Astrocyte (in vitro differentiated cells and primary cell): ENCODE data around the gene PXN. TPM values are rescaled to one million over a fixed set of nuclear protein-coding genes. Genes with fewer than 3 reads are reported as not detected.

ENCODE experiments used
- DNase-seq: peaks from one replicate; pipeline ENCODE4 v3.0.0-alpha.2; 2010; ENCODE audit warnings: low read depth
- FAIRE-seq: peaks from 2 replicates; lab custom pipeline; 2011; peaks lifted over from hg19 to GRCh38; lab: Jason Lieb, UNC
- H2AFZ ChIP-seq: 2 replicates; pipeline ENCODE4 v1.6.0; 2012; ENCODE audit warnings: low read depth, low read length, inconsistent platforms
- H3K27ac ChIP-seq: 2 replicates; pipeline ENCODE4 v1.5.1; 2011; ENCODE audit warnings: low read depth, low read length, inconsistent platforms
- H3K27me3 ChIP-seq: 2 replicates; pipeline ENCODE4 v1.6.0; 2011; ENCODE audit warnings: low read length, inconsistent platforms; ENCODE audit not compliant: insufficient read depth
- H3K36me3 ChIP-seq: 2 replicates; pipeline ENCODE4 v1.5.1; 2011; ENCODE audit warnings: low read length, inconsistent platforms; ENCODE audit not compliant: insufficient read depth
- H3K4me1 ChIP-seq: 2 replicates; pipeline ENCODE4 v1.5.1; 2011; ENCODE audit warnings: low read length, inconsistent platforms; ENCODE audit not compliant: insufficient read depth
- H3K4me2 ChIP-seq: 2 replicates; pipeline ENCODE4 v1.6.0; 2012; ENCODE audit warnings: low read length, inconsistent platforms
- H3K4me3 ChIP-seq: 2 replicates; pipeline ENCODE4 v1.5.1; 2011; ENCODE audit warnings: low read depth, mild to moderate bottlenecking, low read length, inconsistent platforms; ENCODE audit not compliant: insufficient read depth
- H3K79me2 ChIP-seq: 2 replicates; pipeline ENCODE4 v1.6.0; 2012; ENCODE audit warnings: mild to moderate bottlenecking, low read length, inconsistent platforms; ENCODE audit not compliant: insufficient read depth
- H3K9ac ChIP-seq: 2 replicates; pipeline ENCODE4 v1.6.0; 2012; ENCODE audit warnings: mild to moderate bottlenecking, low read length, inconsistent platforms
- H3K9me3 ChIP-seq: 2 replicates; pipeline ENCODE4 v1.5.1; 2012; ENCODE audit warnings: low read depth, mild to moderate bottlenecking, low read length, inconsistent platforms; ENCODE audit not compliant: insufficient read depth
- H4K20me1 ChIP-seq: 2 replicates; pipeline ENCODE4 v1.6.0; 2012; ENCODE audit warnings: low read length, inconsistent platforms; ENCODE audit not compliant: insufficient read depth
- H3K27ac Mint-ChIP-seq: one replicate; pipeline ENCODE4 v1.8.0; 2021; ENCODE audit warnings: mild to moderate bottlenecking, mixed read lengths; ENCODE audit not compliant: unreplicated experiment
- H3K27me3 Mint-ChIP-seq: one replicate; pipeline ENCODE4 v1.8.0; 2021; ENCODE audit warnings: low read depth, mixed read lengths; ENCODE audit not compliant: unreplicated experiment
- H3K36me3 Mint-ChIP-seq: one replicate; pipeline ENCODE4 v1.8.0; 2021; ENCODE audit warnings: low read depth, mixed read lengths; ENCODE audit not compliant: unreplicated experiment
- H3K4me1 Mint-ChIP-seq: one replicate; pipeline ENCODE4 v1.8.0; 2021; ENCODE audit warnings: low read depth, mixed read lengths; ENCODE audit not compliant: unreplicated experiment
- H3K4me3 Mint-ChIP-seq: one replicate; pipeline ENCODE4 v1.8.0; 2021; ENCODE audit warnings: mild to moderate bottlenecking, moderate library complexity, mixed read lengths; ENCODE audit not compliant: unreplicated experiment
- H3K9me3 Mint-ChIP-seq: one replicate; pipeline ENCODE4 v1.8.0; 2021; ENCODE audit warnings: mild to moderate bottlenecking, mixed read lengths; ENCODE audit not compliant: unreplicated experiment
- EZH2 ChIP-seq: IDR thresholded peaks from 2 replicates; pipeline ENCODE4 v1.6.1; 2012; ENCODE audit warnings: mild to moderate bottlenecking, low read length, inconsistent platforms; ENCODE audit not compliant: insufficient read depth
- total RNA-seq: library from RNA; stranded (reverse); gene quantifications from 2 replicates; pipeline ENCODE4 v1.2.1, GENCODE V29; 2021
- TF ChIP-seq, protein P1 (sequence below): IDR thresholded peaks from 2 replicates; pipeline ENCODE4 v1.5.1; 2011; ENCODE audit warnings: low read depth, mild to moderate bottlenecking, inconsistent platforms, low read length, moderate library complexity; ENCODE audit not compliant: insufficient read depth

Gene PXN
- total RNA-seq, 1 donor from 2014 or later: 151 TPM

DNA sequence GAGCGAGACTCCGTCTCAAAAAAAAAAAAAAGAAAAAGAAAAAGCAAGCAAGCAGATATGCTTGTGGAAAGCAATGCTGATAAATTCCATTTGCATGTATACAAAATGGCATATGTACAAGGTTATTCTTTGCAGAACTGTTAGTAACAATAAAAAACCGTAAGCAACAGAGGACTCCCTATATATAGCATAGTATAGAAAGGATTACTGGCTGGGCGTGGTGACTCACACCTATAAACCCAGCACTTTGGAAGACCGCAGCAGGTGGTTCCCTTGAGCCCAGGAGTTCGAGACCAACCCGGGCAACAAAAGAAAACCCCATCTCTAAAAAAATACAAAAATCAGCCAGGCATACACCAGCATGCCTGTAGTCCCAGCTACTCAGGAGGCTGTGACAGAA, 84.6 kb downstream of the PXN start:
- TF ChIP-seq, protein P1, sequence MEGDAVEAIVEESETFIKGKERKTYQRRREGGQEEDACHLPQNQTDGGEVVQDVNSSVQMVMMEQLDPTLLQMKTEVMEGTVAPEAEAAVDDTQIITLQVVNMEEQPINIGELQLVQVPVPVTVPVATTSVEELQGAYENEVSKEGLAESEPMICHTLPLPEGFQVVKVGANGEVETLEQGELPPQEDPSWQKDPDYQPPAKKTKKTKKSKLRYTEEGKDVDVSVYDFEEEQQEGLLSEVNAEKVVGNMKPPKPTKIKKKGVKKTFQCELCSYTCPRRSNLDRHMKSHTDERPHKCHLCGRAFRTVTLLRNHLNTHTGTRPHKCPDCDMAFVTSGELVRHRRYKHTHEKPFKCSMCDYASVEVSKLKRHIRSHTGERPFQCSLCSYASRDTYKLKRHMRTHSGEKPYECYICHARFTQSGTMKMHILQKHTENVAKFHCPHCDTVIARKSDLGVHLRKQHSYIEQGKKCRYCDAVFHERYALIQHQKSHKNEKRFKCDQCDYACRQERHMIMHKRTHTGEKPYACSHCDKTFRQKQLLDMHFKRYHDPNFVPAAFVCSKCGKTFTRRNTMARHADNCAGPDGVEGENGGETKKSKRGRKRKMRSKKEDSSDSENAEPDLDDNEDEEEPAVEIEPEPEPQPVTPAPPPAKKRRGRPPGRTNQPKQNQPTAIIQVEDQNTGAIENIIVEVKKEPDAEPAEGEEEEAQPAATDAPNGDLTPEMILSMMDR: no peak
- no peak for TF ChIP-seq EZH2
- Histone ChIP-seq H3K79me2 (peaks cover 61% of the 10 kb centered on the region), H3K4me3 (no peak overlapping the region), H3K9ac (no peak overlapping the region), H3K27ac (no peak overlapping the region), H3K9me3 (no peaks in the 10 kb centered on the region), H2AFZ (no peak overlapping the region), H3K36me3 (peaks cover 57% of the 10 kb centered on the region), H3K4me1 (peaks cover 14% of the 10 kb centered on the region), H3K27me3 (no peaks in the 10 kb centered on the region), H3K4me2 (no peak overlapping the region), H4K20me1 (peaks cover 84% of the 10 kb centered on the region)
- peaks cover 16% of the 10 kb centered on the region for H3K4me1 Mint-ChIP-seq
- H3K27ac Mint-ChIP-seq: no peak overlapping the region
- H3K9me3 Mint-ChIP-seq: no peaks in the 10 kb centered on the region
- peaks cover 38% of the 10 kb centered on the region for H3K36me3 Mint-ChIP-seq
- DNase-seq (no peak), FAIRE-seq (no peak)
- H3K4me3 Mint-ChIP-seq: no peak overlapping the region
- H3K27me3 Mint-ChIP-seq: no peaks in the 10 kb centered on the region

DNA sequence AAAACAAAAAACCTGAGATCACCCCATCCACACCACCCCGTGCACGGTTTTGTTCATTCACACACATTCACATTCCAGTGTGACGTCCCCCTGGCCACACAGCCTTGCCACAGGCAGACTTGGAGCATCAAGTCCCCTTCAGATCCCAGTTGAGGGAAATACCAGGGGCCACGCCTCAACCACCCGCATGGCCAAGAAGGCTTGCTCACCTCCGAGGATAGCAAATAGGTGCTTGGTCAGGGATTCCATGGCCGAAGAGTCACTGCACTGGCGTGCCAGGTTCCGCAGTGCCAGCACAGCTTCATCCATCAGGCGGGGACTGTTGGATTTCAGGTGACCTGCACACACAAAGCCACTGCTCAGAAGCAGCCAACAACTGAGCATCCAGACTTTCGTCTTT, 90.0 kb downstream of the PXN start:
- H4K20me1 ChIP-seq: peaks cover 52% of the 10 kb centered on the region
- no peak overlapping the region for H3K9ac ChIP-seq
- Mint-ChIP-seq H3K27me3 (no peaks in the 10 kb centered on the region), H3K27ac (no peak overlapping the region), H3K36me3 (peaks cover 36% of the 10 kb centered on the region), H3K9me3 (no peaks in the 10 kb centered on the region), H3K4me3 (no peak overlapping the region), H3K4me1 (no peaks in the 10 kb centered on the region)
- H3K79me2 ChIP-seq: peaks cover 30% of the 10 kb centered on the region
- H3K27ac ChIP-seq: no peak overlapping the region
- H2AFZ ChIP-seq: no peak overlapping the region
- H3K4me3 ChIP-seq: no peak overlapping the region
- H3K9me3 ChIP-seq: no peaks in the 10 kb centered on the region
- TF ChIP-seq EZH2: no peak
- TF ChIP-seq, protein P1: no peak
- H3K36me3 ChIP-seq: peaks cover 64% of the 10 kb centered on the region
- no peak overlapping the region for H3K4me2 ChIP-seq
- no peak for FAIRE-seq
- no peak for DNase-seq
- no peaks in the 10 kb centered on the region for H3K27me3 ChIP-seq
- H3K4me1 ChIP-seq: no peaks in the 10 kb centered on the region

DNA sequence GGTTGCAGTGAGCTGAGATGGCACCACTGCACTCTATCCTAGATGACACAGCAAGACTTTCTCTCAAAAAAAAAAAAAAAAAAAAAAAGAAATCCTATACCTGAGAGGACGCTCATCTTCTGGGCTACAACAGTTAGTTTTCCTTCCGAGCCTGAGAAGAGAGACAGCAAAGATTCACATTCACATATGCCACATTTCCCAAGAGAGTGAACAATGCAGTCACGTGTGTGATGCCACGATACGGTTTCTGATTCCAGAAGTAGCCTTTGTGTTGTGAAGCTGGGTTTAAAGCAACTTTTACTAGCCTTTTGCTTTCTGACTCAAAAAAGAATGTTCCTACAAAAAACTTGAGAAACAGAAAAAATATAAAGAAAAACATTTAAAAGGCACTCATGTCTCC, 90.5 kb downstream of the PXN start:
- H3K27ac ChIP-seq: no peak overlapping the region
- no peaks in the 10 kb centered on the region for H3K27me3 Mint-ChIP-seq
- H3K9me3 Mint-ChIP-seq: no peaks in the 10 kb centered on the region
- no peak overlapping the region for H2AFZ ChIP-seq
- H4K20me1 ChIP-seq: peaks cover 50% of the 10 kb centered on the region
- no peak overlapping the region for H3K9ac ChIP-seq
- H3K27ac Mint-ChIP-seq: no peak overlapping the region
- H3K4me1 Mint-ChIP-seq: no peaks in the 10 kb centered on the region
- H3K4me3 ChIP-seq: no peak overlapping the region
- peaks cover 69% of the 10 kb centered on the region for H3K36me3 ChIP-seq
- H3K4me2 ChIP-seq: no peak overlapping the region
- DNase-seq (no peak), FAIRE-seq (no peak)
- H3K36me3 Mint-ChIP-seq: peaks cover 38% of the 10 kb centered on the region
- no peaks in the 10 kb centered on the region for H3K4me1 ChIP-seq
- H3K27me3 ChIP-seq: no peaks in the 10 kb centered on the region
- H3K9me3 ChIP-seq: no peaks in the 10 kb centered on the region
- no peak overlapping the region for H3K4me3 Mint-ChIP-seq
- TF ChIP-seq EZH2: no peak
- TF ChIP-seq, protein P1: no peak
- peaks cover 28% of the 10 kb centered on the region for H3K79me2 ChIP-seq
